Fibroblast of villous mesenchyme (primary cell): ENCODE data around the gene CAST. TPM values are rescaled to one million over a fixed set of nuclear protein-coding genes. Genes with fewer than 3 reads are reported as not detected.

Experiments used
- DNase-seq: peaks from one replicate; pipeline ENCODE4 v3.0.0-alpha.2; 2010; ENCODE audit warnings: low read depth
- H3K4me3 ChIP-seq: 2 replicates; pipeline ENCODE4 v1.5.1; 2011; ENCODE audit warnings: low read depth, mild to moderate bottlenecking, low read length
- total RNA-seq: library from RNA; depleted of rRNA; stranded (reverse); fragments of >200 nt; gene quantifications from 2 replicates; pipeline ENCODE4 v1.2.3, GENCODE V29; 2012
- TF ChIP-seq, protein P1 (sequence below): IDR thresholded peaks from 2 replicates; pipeline ENCODE4 v1.5.1; 2012; ENCODE audit warnings: low read depth, mild to moderate bottlenecking, low read length; ENCODE audit not compliant: insufficient read depth

Gene CAST
- total RNA-seq, 1 donor, result 200 TPM

- no peak overlapping the region for H3K4me3 ChIP-seq
- DNase-seq, result no peak
- TF ChIP-seq, protein P1, sequence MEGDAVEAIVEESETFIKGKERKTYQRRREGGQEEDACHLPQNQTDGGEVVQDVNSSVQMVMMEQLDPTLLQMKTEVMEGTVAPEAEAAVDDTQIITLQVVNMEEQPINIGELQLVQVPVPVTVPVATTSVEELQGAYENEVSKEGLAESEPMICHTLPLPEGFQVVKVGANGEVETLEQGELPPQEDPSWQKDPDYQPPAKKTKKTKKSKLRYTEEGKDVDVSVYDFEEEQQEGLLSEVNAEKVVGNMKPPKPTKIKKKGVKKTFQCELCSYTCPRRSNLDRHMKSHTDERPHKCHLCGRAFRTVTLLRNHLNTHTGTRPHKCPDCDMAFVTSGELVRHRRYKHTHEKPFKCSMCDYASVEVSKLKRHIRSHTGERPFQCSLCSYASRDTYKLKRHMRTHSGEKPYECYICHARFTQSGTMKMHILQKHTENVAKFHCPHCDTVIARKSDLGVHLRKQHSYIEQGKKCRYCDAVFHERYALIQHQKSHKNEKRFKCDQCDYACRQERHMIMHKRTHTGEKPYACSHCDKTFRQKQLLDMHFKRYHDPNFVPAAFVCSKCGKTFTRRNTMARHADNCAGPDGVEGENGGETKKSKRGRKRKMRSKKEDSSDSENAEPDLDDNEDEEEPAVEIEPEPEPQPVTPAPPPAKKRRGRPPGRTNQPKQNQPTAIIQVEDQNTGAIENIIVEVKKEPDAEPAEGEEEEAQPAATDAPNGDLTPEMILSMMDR, result no peak
These were observed 36.8 kb upstream of the CAST start for GRCh38 chr5:96625365-96625764.

GRCh38 chr5:96626956-96627355 is 35.2 kb upstream of the CAST start:
- DNase-seq, result peak; percentile 72
- TF ChIP-seq, protein P1, result no peak
- H3K4me3 ChIP-seq, result no peak overlapping the region

DNA sequence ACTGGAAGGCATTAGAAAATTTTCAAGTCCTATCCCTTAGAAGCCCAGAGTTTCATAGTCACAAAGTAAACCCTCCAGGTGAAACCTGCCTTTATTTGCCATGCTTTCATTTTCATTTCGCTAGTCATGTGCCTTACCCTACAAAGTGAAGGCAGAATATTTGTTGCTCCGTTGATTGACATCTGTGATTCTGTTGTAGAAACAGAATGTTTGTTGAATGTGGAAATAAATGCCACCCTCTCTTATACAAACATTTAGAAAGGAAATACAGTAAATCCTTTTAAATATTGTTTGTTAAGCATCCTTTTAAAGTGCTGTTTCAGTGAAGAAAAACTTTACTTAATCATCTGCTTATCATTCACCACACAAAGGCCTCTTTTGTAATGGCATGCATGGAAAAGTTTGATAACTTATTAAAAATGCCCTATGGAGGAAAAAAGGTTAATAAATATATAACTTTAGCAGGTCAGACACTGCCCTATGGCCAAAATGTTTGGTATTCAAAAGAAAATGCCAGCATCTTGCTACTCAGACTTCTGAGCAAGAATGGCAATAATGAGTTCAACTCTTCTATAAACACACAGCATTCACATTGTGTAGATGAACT is 34.3 kb upstream of the CAST start:
- TF ChIP-seq, protein P1, result no peak
- no peak for DNase-seq

DNA sequence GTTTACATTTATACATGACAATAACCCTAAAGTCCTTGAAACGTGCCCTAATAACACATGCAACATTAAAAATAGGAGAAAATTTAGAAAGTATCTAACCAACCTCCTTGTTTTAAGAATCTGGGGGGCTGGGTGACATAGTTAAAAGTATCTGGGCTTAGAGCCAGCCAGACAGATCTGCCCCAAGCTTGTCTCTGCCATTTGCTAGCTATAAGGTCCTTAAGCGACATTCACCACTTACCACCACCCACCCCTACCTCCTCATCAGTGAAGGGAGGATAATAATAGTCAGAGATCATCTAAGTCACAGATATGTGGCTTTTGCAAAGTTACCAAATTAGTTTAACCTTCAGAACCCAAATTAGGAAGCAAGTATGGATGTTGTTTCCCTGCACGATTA is 33.8 kb upstream of the CAST start:
- no peak for DNase-seq
- TF ChIP-seq, protein P1, result no peak
- no peak overlapping the region for H3K4me3 ChIP-seq

More for the DNA sequence above, 34.3 kb upstream of the CAST start:
- H3K4me3 ChIP-seq, result no peak overlapping the region

GRCh38 chr5:96629774-96630173 is 32.4 kb upstream of the CAST start:
- TF ChIP-seq, protein P1, result no peak

DNA sequence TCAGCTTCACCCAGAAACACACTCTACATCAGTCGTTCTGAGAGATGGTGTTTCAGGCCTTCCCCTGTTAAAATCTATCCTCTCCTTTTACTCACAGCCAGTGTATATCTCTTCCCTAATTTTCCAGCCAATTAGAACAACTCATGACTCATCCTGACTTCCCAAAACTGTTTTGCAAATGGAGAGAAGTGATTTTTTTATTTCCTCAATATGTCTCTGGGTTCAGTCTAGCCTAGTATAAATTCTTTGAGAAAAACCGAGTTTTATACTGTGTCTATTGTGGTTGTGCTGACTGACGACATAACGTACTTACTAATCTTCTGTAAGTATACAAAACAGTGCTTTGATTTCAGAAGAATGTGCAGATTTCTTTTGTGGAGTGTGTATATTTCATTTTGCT is 28.4 kb upstream of the CAST start:
- TF ChIP-seq, protein P1, result no peak
- peak; percentile 70 for DNase-seq
- no peak overlapping the region for H3K4me3 ChIP-seq

More at GRCh38 chr5:96629774-96630173, 32.4 kb upstream of the CAST start:
- DNase-seq, result peak; percentile 83
- H3K4me3 ChIP-seq, result no peak overlapping the region

DNA sequence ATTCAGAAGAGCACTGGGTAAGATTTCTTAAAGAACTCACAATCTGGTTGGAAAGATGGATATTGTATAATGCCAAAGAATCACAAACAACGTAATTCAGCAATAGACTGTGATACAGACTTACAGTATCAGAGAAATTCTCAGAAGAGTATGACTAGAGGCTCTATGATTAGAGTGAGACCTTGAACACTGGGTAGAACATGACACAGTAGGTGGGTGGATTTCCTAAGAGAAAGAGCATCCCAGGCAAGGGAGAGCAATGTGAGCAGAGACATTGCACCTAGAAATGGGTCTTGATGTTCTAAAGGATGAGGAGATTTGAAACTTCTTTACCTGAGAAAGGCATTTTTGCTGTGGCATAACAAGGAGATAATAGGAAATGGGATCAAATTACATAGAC is 27.3 kb upstream of the CAST start:
- no peak overlapping the region for H3K4me3 ChIP-seq
- no peak for DNase-seq
- TF ChIP-seq, protein P1, result no peak
